Stimulated activated CD4-positive, alpha-beta T cell treated with anti-CD3 and anti-CD28 coated beads, Interleukin-15, amount 100 ng/mL, for 48 hours (primary cell): ENCODE results near the gene EMC10.
A peak's percentile ranks its signal among the peaks of the same experiment; 100 is the strongest.
"Not testable (repeated sequence)": the region's sequence is repeated elsewhere in the genome, so short reads cannot be mapped to it uniquely, and the experiment has no call there.

ENCODE experiments used
- DNase-seq, 2 donors: peaks; one replicate each; pipeline ENCODE4 v3.0.0-alpha.2; 2020; ENCODE audit warnings: low read depth in 2 of 2

Gene EMC10

GRCh38 chr19:50450369-50451222 is 25.7 kb upstream of the EMC10 start:
- DNase-seq = no peak

- DNase-seq = no peak
Observed at GRCh38 chr19:50451223-50451534, 25.1 kb upstream of the EMC10 start.

GRCh38 chr19:50453243-50453642 is 23.1 kb upstream of the EMC10 start:
- DNase-seq = no peak

- DNase-seq = no peak
Observed at GRCh38 chr19:50455992-50456391, 20.3 kb upstream of the EMC10 start.

- no peak for DNase-seq
Observed at GRCh38 chr19:50457300-50457699, 19.0 kb upstream of the EMC10 start.

GRCh38 chr19:50458396-50459066 is 17.8 kb upstream of the EMC10 start:
- no peak for DNase-seq

- no peak for DNase-seq
Observed at GRCh38 chr19:50459067-50459456, 17.2 kb upstream of the EMC10 start.

- no peak for DNase-seq
Observed at GRCh38 chr19:50459638-50460037, 16.7 kb upstream of the EMC10 start.

DNA sequence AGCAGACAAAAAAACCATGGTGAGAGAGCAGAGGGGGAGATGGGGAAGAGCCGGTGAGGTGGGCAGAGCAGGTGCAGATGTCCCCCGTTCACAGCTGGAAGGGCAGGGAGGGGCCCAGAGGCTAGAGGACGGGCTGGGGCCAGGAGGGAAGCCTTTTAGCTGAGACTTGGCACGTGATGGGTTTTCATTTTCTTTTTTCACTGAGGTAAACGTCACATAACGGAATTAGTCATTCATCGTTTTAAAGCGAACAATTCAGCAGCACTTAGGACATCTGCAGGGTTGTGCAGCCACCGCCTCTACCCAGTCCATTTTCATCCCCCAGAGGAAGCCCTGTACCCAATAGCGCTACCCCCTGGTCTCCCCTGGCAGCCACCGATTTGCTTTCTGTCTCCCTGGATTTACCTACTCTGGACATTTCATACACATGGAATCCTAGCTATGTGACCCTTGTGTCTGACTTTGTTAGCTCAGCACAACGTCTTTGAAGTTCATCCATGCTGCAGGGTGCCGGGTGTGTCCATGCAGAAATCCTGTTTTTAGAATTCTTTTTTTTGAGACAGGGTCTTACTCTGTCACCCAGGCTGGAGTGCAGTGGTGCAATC is 16.0 kb upstream of the EMC10 start:
- no peak for DNase-seq

- peak; percentile 29 to 54 for DNase-seq
Observed at GRCh38 chr19:50461066-50461875, 15.0 kb upstream of the EMC10 start.

- DNase-seq = no peak
Observed at GRCh38 chr19:50462970-50463369, 13.3 kb upstream of the EMC10 start.

GRCh38 chr19:50464348-50464747 is 12.0 kb upstream of the EMC10 start:
- DNase-seq = no peak

DNA sequence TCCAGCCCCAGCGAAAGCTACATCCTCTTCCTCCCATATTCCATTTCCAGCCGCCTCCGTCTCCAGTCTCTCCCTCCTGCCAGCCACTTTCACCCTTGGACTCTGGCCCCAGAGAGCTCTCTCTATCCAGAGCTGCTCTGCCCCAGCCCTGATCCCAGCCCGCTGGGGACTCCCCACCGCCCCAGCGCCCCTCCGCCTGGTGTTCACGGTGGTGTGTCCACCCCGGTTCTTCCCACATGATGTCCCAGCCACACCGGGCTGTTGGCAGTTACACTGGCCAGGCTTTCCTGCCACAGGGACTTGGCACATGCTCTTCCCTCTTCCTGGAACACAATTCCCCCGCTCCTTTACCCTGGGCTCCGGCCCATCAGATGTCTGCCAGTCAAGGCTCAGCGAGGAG is 11.3 kb upstream of the EMC10 start:
- no peak for DNase-seq

DNA sequence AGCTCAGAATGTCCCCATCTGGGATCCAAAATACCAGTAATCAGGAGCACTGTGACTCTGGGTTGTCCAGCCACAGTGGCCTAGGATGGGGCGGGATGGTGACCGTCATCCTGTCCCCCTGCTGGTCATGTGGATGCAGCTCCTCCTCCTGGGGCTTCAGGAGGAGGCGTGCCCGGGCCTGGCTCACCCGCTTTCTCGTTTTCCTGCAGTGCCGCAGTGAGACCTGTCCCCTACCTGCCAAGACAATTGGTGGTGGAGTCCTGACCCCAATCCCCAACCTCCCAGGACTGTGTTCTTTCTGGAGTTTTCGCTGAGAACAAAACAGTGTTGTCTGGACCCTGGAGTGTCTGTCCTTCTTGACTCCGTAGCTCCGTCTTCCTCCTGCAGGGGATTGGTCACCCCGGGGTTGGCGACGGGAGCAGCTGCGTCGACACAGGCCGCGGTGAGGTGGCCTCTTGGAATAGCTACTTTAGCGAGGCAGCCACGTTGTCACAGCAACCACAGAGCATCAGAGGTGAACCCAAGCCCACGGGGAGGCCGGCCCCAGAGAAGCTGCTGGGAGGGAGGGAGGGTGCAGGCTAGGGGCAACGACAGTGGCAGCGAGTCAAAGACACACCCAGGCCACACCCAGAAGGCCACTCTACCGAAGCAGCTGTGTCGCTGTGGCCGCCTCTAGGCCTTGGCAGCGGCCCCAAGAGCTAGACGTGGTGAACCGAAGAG is 10.2 kb upstream of the EMC10 start:
- DNase-seq = no peak

- no peak for DNase-seq
Observed at GRCh38 chr19:50466706-50467039, 9.6 kb upstream of the EMC10 start.

- DNase-seq = no peak
Observed at GRCh38 chr19:50467566-50467965, 8.7 kb upstream of the EMC10 start.

- DNase-seq = no peak
Observed at GRCh38 chr19:50468818-50469217, 7.5 kb upstream of the EMC10 start.

- DNase-seq = not testable (repeated sequence)
Observed at GRCh38 chr19:50473336-50473735, 3.0 kb upstream of the EMC10 start.

DNA sequence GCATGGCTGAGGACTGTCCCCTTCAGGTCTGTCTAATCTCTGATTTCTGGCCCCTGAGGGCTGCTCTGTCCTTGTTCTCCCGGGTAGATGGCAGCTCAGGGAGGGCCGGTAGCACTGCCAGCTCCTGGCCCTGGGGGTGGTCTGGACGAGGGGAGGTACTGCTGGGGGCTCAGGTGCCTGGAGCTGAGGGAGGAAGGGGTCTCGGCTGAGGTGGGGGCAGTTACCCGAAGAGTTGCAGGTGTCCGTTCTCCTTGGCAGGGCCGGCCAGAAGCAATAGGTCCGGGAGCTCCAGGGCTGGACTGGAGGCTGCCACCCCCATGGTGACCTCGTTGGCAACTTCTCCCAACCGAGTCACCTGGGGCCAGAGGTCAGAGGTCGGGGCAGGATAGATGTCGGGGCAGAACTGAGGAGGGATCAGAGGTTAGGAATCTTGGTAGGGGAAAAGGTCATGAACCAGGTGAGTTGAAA is 1.2 kb upstream of the EMC10 start:
- DNase-seq = no peak

- DNase-seq = no peak
Observed at GRCh38 chr19:50475736-50476223, 527 bp upstream of the EMC10 start.

DNA sequence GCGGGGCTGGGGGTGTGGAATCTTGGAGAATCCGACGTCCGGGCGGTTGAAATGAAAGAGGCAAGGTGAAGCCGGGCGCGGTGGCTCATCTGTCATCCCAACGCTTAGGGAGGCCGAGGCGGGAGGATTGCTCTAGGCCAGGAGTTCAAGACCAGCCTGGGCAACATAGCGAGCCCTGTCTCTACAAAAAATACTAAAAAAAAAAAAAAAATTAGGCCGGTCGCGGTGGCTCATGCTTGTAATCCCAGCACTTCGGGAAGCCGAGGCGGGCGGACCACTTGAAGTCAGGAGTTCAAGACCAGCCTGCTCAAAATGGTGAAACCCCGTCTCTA is 566 bp downstream of the EMC10 start:
- DNase-seq = no peak
